HG03432 (cell line): ENCODE data around the gene CRTC1.

Experiments
- ATAC-seq: cut with Tn5 transposase; IDR thresholded peaks from one replicate; pipeline ENCODE4 v1.9.1; 2021; ENCODE audit warnings: mild to moderate bottlenecking, moderate library complexity; ENCODE audit not compliant: unreplicated experiment

CRTC1 gene

DNA sequence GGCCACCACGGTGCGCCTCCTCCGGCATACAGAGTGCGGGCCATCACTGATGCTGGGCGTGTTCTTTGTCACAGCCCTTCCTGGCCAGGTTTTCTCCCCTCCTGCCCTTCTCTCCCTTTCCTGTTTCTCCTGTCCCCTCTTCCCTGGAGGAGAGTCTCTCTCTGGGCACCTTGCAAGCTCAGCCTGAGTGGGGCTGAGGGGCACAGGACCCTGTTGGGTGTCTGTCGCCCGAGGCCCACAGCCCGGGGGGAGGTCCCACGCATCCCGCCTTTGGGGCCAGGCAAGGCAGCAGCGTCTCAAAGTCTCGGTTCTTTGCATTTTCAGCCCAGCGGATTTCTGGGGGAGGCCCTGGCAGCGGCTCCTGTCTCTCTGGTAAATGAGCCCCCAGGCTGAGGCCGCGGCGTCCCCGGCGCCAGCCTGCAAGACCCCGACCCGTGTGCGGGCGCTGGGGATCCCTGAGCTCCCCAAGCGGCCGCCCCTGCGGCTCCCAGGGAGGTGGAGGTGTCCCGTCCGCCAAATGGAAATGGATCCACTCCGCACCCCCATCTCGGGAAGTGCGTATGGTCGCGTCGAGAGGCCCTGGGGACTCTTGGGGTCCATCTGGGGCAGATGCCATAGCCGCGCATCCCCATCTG, 60.4 kb downstream of the CRTC1 start:
- no peak for ATAC-seq

DNA sequence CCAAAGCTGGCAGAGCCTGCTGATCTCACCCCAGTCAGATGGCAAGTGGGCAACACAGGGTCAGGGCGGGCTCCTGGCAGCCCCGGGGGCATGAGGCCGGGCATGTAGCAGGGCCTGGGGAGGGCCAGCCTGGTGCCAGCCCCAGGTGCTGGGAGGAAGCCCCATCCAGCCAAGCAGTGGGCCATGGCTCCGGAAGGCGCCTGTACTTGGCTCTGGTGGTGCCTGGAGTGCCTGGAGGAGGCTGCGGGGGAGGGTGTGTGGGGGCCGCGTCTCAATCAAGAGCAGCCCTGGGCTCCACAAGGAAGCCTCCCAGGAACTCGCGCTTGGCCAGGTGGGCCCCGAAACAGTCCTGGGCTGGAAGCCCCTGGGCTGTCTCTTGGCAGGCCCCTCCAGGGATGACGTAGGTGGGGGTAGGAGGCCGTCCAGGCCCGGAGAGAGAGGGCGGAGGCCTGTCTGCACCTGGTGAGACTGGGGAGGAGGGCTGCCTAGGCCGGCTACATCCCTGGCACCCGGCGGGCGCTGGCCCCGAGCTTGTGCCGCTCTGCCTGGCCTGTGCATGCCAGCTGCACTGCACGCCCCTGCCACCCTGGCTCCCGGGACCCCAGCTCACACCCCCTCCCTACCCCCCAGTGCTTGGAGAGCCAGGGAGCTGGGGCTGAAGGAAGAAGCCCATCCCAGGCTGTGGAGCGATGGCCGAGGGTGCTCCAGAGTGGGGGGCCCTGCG, 61.7 kb downstream of the CRTC1 start:
- no peak for ATAC-seq

DNA sequence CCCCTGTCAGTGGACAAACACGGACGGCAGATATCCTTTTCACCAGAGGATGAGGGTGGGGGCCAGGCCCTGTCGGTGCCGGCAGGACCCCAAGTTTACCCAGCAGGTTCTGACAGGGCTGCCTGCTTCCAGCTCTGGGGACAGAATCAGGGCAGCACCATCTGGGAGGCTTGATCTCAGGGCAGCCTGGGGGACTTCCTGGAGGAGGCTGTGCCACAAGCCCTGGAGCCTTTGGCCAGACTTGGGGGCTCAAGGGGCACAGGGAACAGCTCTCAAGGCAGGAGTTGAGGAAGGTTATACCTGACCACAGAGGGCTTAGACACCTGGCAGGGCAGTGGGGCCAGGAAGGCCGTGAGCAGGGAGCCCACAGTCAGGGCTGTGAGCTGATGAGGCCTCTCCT, 62.5 kb downstream of the CRTC1 start:
- no peak for ATAC-seq

DNA sequence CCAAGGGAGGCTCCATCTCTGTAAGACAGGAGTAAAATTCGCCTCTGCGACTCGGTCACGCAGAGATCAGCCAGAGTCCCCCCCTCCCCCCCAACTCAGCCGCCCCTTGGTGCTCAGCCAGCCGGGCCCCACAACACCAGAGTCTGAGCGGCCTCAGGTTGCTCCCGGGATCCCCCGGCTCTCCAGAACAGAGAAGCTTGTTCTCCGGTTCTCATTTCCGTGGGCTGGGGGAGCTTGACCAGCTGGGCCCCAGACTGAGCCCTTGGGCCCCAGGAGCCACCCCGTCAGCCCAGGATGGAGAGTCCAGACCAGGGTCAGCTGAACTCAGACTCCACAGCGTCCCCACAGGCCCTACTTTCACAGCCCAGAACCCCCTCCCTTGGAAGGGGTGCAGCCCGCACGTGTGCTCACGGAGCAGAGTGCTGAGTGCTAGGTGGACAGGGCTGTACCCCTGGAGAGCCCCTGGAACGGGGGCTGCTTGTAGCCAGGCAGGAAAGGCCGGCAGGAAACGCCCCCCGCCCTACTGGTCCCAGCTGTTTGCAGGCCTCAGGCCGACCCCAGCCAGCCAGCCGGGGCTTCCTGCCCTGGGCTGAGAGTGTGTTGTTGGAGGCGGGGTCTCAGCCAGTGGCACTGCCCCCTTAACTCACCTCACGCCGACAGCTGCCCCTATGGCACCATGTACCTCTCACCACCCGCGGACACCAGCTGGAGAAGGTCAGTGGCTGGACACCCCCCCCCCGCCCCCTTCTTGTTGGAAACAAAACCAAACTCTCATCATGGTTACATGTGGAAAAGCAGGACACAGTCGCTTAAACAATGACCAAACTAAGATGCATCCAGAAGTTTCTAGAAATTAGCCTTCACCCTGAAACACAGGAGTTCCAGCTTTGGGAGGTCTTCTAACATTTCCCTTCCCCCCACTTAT, 63.2 kb downstream of the CRTC1 start:
- no peak for ATAC-seq

DNA sequence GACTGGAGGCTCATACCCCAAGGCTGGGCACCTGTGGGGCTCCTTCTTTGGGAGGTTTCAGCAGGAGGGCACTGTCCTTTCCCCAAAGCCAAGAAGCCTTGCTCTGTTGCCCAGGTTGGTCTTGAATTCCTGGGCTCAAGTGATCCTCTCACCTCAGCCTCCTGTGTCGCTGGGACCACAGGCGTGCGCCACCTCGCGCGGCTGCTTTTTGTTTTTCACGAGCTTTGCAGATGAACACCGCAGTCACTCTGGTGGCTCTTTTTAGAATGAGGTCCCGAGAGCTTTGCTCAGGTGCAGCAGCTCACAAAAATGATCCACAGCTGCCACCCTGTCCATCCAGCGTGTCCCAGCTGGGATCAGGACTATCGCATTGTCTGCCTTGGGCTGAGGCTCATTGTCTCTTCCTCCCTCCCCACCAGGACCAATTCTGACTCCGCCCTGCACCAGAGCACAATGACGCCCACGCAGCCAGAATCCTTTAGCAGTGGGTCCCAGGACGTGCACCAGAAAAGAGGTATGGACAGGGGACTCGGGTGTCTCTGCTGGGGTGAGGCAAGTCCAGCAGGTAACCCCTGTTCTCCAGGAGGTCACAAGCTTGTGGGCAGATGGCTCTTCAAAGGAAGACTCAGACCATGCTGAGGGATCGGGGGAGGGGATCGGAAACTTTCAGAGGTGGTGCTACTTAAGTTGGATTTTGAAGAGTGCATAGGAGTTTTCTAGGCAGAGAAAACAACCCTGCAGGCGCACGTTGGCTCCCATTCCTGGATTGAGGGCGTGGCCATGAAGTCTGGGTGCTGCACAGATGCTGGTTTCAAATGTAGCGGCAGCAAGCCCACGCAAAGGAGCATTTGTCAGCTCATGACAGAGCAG, 66.1 kb downstream of the CRTC1 start:
- ATAC-seq = no peak

DNA sequence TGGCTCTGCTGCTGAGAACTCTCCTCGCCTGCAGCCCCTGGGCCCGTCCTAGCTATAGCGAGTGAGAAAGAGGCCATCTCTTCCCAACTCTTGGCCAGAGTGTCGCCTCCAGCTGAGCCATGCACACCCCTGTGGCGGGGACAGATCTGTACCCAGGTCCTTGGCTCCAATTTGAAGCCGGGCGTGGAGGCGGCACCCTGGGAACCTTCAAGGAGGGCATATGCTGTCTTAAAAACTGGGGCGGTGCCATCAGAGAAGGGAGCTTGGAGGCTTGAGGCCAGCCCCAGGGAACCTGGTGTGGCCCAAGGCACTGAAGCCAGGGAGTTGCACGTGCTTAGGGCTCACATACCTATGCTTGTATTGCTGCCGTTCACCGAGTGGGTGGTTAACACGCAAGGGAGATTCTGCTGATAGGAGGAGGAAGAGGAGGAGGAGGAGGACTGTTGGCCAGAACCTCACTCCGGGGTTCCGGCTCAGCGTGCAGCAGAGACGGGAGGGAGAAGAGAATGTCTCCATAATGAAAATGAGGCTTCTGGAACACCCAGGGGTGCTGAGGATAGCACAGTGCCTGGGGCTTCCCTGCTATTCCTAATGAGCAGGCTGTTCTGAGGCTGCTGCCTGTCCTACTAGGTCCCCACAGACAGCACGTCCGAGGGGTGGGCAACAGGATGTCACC, 67.0 kb downstream of the CRTC1 start:
- no peak for ATAC-seq

DNA sequence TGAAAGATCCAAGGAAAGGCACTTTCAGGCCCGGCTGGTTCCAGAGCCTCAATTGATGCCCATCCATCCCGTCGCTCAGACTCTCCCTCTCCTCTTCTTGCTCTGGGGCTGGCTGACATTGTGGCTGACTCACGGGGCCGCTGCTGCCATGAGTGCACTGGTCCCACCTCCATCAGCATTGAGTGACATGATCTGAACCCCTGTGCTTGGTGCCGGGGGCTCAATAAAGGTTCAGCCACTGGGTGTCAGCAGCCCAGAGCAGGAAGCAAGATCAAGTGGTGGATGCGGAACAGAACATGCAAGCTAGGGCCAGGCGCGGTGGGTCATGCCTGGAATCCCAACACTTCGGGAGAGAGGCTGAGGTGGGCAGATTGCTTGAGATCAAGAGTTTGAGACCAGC, 68.1 kb downstream of the CRTC1 start:
- no peak for ATAC-seq

DNA sequence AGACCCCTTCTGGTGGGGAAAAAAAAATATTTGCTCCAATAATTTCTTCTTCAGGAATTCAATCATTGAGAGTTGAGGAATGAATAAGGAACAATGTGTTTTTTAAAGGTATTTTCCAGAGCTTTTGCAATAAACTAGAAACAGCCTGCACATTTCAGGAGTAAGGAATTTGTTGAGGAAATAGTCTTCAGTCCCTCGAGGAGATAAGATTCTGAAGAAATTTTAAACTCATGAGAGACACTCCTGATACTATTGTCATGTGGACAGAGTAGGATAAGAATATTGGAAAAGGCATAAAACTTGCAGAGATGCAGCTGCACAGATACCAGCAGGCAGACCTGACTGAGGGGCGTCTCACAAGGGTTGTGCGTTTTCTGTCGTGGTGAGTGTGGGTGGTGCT, 71.0 kb downstream of the CRTC1 start:
- no peak for ATAC-seq

DNA sequence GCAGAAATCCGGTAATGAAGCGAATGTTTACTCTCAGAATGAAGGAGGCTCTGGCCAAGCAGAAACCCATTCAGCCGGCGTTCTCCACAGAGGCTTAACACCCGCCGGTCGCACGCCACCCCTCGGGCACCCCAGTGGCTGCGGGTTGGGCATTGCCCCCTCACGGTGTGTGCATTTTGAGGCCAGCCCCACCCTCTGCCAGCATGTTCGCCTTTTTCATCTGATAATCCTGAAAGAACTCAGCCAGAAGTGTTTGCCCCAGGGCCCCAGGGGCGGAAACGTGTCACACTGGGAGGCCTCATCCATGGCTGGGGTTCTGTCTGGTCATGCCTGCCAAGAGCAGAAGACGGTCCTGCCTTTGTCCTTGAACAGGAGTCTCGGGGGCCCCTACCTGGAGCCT, 73.4 kb downstream of the CRTC1 start:
- ATAC-seq = no peak

DNA sequence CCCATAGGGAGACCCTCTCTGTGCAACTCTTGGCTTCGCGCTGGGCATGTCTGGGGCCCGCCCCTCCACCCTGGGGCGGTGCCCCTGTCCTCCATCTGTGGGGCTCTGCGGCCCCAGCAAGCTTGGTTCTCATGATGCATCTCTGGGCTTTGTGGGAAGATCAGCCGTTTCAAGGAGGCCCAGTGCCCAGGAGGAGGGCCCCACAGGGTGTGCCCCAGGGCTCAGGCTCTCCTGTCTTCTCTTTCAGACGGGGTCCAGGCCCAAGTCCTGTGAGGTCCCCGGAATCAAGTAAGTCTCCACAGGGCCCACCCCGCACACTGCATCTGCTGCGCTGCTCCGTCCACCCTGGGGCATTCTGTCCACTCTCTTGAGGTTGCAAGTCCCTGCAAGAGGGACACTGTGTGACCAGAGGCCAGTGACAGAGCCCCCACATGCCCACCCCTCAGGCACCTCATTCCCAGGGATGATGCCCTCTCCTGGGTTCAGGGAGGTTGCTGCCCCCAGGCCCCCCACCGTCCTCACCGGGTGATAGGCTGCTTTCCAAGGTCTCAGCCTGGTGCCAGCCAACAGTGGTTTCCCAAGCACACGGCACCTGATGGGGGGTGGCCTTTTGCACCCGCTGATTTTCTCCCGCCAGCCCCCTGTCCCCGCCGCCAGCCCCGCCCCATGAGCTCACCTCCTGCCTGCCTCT, 76.0 kb downstream of the CRTC1 start:
- no peak for ATAC-seq

DNA sequence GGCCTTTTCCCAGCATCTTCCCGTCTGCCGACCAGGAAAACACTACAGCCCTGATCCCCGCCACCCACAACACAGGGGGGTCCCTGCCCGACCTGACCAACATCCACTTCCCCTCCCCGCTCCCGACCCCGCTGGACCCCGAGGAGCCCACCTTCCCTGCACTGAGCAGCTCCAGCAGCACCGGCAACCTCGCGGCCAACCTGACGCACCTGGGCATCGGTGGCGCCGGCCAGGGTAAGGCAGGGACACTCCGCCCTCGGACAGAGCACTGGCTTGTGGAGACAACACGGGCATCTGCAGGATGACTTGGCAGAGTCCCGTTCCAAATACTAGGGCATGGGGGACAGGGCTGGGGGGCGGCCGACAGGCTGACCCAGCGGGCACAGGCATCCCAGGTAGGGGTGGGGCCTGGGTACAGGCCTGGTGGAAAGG, 76.5 kb downstream of the CRTC1 start:
- no peak for ATAC-seq

DNA sequence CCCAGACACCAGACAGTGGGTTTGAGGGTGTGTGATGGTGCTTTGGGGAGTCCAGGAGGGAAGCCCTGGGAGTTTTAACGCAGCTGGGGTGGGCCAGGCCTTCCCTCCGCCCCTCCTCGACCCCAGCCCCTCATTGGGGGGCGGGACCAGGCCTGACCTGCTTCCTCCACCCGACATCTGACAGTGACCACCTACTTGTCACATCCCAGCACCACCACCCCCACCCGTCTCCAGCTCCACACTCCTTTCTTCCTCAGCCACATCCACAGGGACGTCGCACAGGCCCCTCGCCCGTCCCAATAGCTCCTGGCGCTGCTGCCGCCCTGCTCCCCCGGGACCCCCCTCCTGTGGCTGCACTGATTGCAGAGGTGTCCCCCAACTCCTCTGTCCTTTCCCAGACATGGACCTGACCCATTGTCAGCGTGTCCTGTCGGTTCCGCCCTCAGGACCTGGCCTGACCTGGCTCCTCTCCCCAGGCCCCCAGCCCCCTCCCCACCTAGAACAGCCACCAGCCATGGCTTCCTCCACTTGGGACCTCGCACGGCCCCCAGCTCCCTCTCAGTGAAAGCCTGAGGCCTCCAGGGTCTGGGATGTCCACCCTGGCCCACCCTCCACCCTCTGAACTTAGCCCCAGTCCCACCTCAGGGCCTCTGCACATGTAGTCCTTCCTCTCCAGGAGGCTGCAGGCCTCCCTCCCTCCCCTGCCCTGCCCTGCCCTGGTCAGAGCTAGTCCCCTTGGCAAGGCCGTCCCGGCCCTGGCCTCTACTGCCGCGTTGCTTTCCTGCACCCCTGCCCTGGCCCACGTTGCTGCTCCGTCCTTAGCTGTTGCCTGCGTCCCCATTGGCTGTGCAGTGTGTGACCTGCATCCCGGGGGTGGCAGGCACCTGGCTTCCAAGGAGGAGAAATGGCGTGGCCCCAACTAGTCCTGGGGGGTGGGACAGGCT, 77.2 kb downstream of the CRTC1 start:
- no peak for ATAC-seq

DNA sequence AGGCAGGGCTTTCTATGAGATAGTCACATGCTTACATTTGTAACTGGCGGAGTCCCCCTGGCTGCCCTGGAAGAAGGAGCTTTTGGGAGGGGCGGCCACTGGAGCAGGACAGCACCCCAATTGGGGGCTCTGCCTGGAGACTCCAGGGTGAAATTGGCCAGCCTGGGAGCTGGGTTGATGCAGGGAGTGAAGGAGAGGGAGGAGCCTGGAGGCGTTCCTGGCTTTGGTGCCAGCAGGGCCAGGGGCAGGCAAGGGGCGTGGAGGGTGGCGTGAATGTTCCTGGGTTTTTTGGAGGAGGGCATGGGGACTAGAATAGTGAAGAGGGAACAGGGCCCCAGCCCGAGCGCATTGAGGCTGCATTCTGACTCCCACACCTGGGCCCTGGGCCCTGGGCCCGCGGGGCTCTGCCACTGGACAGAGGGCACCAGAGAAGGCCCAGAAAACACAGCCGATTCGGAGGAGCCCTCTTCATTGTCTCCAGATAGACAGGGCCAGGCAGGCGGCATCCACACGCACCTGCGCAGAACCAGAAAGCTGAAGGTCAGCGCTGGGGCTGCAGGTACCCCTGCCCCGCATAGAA, 78.1 kb downstream of the CRTC1 start:
- ATAC-seq = no peak

DNA sequence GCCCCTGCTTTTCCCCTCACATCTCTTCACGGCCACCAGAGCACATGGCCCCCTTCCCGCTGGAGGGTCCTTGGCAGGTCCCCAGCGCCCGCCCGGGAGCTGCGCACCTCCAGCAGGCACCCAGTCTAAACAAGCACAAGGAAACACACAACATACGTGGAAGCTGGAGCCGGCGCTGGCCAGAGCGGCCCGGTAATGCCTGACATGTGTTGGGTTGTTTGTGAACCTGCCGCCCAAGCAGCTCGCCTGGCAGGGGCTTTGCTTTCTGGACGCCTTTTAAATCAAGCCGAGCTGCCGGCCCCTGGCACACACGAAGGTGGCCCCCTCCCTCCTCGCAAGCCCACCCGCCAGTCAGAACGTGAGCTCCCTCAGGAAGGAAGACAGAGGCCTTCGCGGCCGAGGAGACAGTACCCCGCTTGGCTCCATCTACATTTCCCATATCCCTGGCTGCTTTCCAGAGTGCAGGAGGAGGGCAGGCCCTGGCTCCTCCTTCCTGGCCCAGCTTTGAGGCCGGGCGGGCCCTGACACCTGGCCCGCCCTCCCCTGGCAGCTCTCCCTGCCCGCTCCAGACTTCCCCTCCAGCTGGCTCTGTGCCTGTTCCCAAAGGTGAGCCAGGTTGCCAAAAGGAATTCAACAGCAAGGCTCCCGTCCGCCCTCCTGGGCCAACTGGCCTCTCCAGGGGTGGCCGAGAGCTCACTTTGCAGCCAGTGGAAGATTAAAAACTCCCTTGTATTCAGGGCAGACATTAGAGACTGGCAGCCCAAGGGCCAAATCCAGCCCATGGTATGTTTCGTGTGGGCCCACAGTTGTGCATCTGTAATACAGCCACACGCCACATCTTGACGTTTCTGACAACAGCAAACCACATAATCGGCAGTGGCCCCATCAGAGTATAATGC, 78.9 kb downstream of the CRTC1 start:
- no peak for ATAC-seq

DNA sequence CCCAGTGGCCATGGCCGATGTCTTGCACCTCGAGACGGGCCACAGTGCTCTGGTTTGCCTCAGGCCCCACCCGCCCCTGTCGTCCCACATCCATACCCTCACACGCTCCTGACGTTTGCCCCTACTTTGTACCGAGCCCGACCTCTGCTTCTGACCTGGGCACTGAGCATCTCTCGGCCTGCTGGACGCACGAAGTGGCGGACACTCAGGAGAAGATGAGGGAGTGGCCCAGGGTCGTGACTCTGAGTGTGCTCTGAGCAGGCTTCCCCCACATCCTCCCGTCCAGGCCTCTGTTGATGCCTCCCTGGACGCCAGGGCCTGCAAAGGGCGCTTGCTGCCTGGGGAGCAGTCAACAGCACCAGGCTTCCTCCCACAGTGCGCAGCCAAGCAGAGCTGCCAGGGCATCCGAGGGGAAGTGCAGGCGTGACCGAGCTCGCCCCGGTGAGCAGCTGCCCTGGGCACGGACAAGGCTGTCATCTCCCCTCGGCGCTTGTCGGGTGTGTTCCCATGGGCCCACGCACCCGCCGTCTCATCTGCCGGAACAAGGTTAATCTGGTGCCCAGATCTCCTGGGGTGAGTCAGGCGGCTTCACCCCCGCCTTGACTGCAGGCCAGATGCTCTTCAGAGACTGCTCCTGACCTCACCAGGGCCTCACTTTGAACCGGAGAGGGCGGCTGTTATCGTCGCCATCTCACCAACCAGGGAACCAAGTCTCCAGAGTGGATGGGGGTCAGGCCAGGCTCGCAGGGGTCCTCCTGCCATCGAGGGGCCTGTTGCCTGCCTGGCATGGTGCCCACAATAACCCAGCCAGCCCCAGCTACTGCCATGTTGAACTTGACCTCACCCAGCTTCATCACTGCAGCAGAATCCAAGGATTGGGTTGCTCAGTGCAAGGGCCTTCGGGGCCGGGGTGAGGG, 80.5 kb downstream of the CRTC1 start:
- ATAC-seq = no peak

DNA sequence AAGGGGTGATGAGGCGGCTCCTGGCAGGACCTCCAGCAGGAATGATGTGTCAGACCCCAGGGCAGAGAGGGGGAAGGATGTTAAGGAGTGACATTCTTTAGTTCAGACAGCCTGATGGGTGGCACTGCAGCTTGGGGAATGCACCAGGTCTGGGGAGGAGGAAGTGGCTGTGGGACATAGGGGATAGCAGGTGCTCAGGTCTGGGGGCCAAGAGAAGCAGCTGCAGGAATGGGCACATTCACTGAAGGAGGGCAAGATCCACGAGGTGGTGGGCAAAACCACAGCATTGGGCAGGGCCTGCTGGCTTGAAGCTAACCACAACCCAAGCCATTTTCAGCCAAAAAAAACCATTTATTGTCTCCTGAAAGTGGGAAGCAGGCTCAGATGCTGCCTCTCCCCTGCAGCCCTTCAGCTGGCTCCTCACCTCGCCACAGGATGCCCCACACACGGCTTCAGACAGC, 81.1 kb downstream of the CRTC1 start:
- no peak for ATAC-seq
